ENCODE data around the gene TMEM116.
"Not testable (repeated sequence)": the region's sequence is repeated elsewhere in the genome, so short reads cannot be mapped to it uniquely, and the experiment has no call there.

Gene TMEM116

DNA sequence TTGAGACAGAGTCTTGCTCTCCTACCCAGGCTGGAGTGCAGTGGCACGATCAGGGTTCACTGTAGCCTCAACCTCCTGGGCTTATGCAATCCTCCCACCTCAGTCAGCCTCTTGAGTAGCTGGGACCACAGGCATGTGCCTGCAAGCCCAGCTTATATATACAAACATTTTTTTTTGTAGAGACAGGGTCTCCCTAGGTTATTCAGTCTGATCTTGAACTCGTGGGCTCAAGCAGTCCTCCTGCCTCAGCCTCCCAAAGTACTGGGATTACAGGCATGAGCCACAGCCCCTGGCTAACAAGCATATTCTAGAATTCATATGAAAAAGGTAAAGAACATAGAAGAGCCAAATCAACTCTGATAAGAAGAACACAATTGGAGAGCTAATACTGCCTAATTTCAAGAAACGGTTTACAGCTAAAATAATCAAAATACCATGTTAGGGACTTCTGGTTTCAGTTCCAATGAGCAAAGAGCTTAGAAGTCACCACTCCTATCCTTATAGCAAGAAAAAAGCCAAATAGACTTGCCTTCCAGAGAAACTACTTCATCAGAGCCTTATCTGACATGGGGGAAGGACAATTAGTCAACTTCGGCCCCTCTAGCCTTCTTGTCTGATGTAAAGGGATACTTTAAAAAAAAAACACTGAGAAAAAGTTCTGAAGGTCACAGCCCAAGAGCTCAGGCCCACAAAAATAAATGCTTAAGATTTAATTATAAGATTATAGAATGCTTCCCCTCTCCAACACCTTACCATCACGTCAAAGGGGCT is 37.6 kb downstream of the TMEM116 start:
- no peak overlapping the region for H3K4me3 ChIP-seq (ENCODE audit: low read depth, low read length)
- TF ChIP-seq, protein P1, sequence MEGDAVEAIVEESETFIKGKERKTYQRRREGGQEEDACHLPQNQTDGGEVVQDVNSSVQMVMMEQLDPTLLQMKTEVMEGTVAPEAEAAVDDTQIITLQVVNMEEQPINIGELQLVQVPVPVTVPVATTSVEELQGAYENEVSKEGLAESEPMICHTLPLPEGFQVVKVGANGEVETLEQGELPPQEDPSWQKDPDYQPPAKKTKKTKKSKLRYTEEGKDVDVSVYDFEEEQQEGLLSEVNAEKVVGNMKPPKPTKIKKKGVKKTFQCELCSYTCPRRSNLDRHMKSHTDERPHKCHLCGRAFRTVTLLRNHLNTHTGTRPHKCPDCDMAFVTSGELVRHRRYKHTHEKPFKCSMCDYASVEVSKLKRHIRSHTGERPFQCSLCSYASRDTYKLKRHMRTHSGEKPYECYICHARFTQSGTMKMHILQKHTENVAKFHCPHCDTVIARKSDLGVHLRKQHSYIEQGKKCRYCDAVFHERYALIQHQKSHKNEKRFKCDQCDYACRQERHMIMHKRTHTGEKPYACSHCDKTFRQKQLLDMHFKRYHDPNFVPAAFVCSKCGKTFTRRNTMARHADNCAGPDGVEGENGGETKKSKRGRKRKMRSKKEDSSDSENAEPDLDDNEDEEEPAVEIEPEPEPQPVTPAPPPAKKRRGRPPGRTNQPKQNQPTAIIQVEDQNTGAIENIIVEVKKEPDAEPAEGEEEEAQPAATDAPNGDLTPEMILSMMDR (IDR thresholded peaks at IDR 0.05; ENCODE audit: borderline replicate concordance, insufficient read depth, low read depth, low read length): no peak

- H3K4me3 ChIP-seq (ENCODE audit: low read depth, low read length): no peak overlapping the region
- TF ChIP-seq, protein P1 (IDR thresholded peaks at IDR 0.05; ENCODE audit: borderline replicate concordance, insufficient read depth, low read depth, low read length): no peak
These were observed 41.2 kb downstream of the TMEM116 start for GRCh38 chr12:111971800-111972199.

DNA sequence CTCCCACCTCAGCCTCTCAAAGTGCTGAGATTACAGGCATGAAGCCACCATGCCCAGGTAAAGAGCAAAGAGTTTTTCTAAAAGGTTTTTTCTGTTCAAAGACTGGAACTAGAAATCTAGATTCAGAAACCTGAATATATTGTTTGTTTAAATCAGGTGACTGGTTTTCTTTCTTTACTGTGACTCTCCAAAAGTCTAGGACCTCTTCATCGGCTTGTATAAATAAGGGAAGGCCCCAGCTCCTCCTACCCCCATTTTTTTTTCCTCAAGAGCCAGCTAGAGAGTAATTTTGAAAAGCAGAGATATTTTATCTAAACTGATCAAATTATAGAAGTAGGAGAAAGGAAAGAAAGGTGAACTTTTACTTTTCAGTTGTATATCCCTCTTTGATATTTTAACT is 48.0 kb downstream of the TMEM116 start:
- TF ChIP-seq, protein P1 (IDR thresholded peaks at IDR 0.05; ENCODE audit: borderline replicate concordance, insufficient read depth, low read depth, low read length): no peak
- H3K4me3 ChIP-seq (ENCODE audit: low read depth, low read length): no peak overlapping the region

- H3K4me3 ChIP-seq (ENCODE audit: low read depth, low read length): not testable (repeated sequence)
These were observed 53.4 kb downstream of the TMEM116 start for GRCh38 chr12:111959518-111959917.

DNA sequence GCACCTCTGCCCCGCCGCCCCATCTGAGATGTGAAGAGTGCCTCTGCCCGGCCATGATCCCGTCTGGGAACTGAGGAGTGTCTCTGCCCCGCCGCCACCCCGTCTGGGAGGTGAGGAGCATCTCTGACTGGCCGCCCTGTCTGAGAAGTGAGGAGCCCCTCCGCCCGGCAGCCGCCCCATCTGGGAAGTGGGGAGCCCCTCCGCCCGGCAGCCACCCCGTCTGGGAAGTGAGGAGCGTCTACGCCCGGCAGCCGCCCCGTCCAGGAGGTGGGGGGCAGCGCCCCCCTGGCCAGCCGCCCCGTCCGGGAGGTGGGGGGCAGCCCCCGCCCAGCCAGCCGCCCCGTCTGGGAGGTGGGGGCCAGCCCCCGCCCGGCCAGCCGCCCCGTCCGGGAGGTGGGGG is 55.7 kb downstream of the TMEM116 start:
- H3K4me3 ChIP-seq (ENCODE audit: low read depth, low read length): not testable (repeated sequence)

DNA sequence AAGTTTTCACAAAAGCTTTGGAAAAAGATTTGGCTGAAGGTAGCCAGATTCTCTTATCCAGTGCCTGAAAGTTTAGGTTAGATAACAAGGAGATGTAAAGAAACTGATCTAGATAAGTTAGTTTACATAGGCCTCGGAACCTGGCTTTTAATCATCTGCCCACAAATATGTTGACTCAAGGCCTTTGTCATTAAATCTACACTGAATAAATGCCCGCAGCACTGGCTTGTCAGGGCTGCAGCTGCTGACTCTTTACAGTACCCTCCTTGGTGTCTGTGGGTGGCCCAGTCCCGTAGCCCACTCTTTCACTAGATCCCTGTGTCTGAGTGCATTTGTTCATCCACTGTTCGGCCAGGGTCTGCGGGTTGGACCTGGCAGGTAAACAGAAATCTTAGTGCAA is 58.0 kb downstream of the TMEM116 start:
- H3K4me3 ChIP-seq (ENCODE audit: low read depth, low read length): no peak overlapping the region
- TF ChIP-seq, protein P1 (IDR thresholded peaks at IDR 0.05; ENCODE audit: borderline replicate concordance, insufficient read depth, low read depth, low read length): no peak

GRCh38 chr12:111953455-111953854 is 59.5 kb downstream of the TMEM116 start:
- no peak overlapping the region for H3K4me3 ChIP-seq (ENCODE audit: low read depth, low read length)
- TF ChIP-seq, protein P1 (IDR thresholded peaks at IDR 0.05; ENCODE audit: borderline replicate concordance, insufficient read depth, low read depth, low read length): no peak

GRCh38 chr12:111952084-111952787 is 60.7 kb downstream of the TMEM116 start:
- not testable (repeated sequence) for H3K4me3 ChIP-seq (ENCODE audit: low read depth, low read length)

DNA sequence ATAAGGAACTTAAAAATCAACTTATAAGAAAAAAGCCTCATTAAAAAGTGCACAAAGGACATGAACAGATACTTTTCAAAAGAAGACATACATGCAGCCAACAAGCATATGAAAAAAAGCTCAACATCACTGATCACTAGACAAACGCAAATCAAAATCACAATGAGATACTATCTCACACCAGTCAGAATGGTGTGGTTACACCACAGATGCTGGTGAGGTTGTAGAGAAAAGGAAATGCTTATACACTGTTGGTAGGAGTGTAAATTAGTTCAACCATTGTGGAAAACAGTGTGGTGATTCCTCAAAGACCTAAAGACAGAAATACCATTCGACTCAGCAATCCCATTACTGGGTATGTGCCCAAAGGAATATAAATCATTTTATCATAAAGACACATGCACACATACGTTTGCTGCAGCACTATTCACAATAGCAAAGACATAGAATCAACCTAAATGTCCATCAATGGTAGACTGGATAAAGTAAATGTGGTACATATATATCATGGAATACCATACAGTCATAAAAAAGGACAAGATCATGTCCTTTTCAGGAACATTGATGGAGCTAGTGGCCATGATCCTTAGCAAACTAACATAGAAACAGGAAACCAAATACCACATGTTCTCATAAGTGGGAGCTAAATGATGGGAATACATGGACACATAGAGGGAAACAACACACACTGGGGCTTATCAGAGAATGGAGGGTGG is 61.8 kb downstream of the TMEM116 start:
- not testable (repeated sequence) for H3K4me3 ChIP-seq (ENCODE audit: low read depth, low read length)
